ENCODE data around the gene CDH23. TPM values are rescaled to one million over a fixed set of nuclear protein-coding genes. Genes with fewer than 3 reads are reported as not detected.

Gene CDH23
- total RNA-seq, 1 experiment from 2014 or later, result 0.03 TPM

- in situ Hi-C loops (cut with HindIII; ENCODE audit: low pct_unique_long_range_greater_than_20kb, low sequenced_read_pairs), result no loop called here
- no peak for DNase-seq (ENCODE audit: low read depth)
Observed at GRCh38 chr10:71611709-71612422, 215.1 kb downstream of the CDH23 start.

GRCh38 chr10:71613261-71613777 is 216.6 kb downstream of the CDH23 start:
- in situ Hi-C loops (cut with HindIII; ENCODE audit: low pct_unique_long_range_greater_than_20kb, low sequenced_read_pairs), result no loop called here
- peak; percentile 12 for DNase-seq (ENCODE audit: low read depth)

- in situ Hi-C loops (cut with HindIII; ENCODE audit: low pct_unique_long_range_greater_than_20kb, low sequenced_read_pairs), result no loop called here
- DNase-seq (ENCODE audit: low read depth), result no peak
Observed at GRCh38 chr10:71613877-71614276, 217.2 kb downstream of the CDH23 start.

- in situ Hi-C loops (cut with HindIII; ENCODE audit: low pct_unique_long_range_greater_than_20kb, low sequenced_read_pairs), result no loop called here
- DNase-seq (ENCODE audit: low read depth), result no peak
Observed at GRCh38 chr10:71614946-71615345, 218.2 kb downstream of the CDH23 start.

GRCh38 chr10:71615538-71616329 is 219.0 kb downstream of the CDH23 start:
- no peak for DNase-seq (ENCODE audit: low read depth)

GRCh38 chr10:71616817-71617654 is 220.3 kb downstream of the CDH23 start:
- DNase-seq (ENCODE audit: low read depth), result no peak
- in situ Hi-C loops (cut with HindIII; ENCODE audit: low pct_unique_long_range_greater_than_20kb, low sequenced_read_pairs), result no loop called here

More at GRCh38 chr10:71615538-71616329, 219.0 kb downstream of the CDH23 start:
- in situ Hi-C loops (cut with HindIII; ENCODE audit: low pct_unique_long_range_greater_than_20kb, low sequenced_read_pairs), result no loop called here

GRCh38 chr10:71618176-71618575 is 221.5 kb downstream of the CDH23 start:
- in situ Hi-C loops (cut with HindIII; ENCODE audit: low pct_unique_long_range_greater_than_20kb, low sequenced_read_pairs), result no loop called here
- DNase-seq (ENCODE audit: low read depth), result no peak

GRCh38 chr10:71618598-71618997 is 221.9 kb downstream of the CDH23 start:
- in situ Hi-C loops (cut with HindIII; ENCODE audit: low pct_unique_long_range_greater_than_20kb, low sequenced_read_pairs), result no loop called here

GRCh38 chr10:71620642-71621041 is 223.9 kb downstream of the CDH23 start:
- in situ Hi-C loops (cut with HindIII; ENCODE audit: low pct_unique_long_range_greater_than_20kb, low sequenced_read_pairs), result no loop called here
- DNase-seq (ENCODE audit: low read depth), result no peak

More at GRCh38 chr10:71618598-71618997, 221.9 kb downstream of the CDH23 start:
- no peak for DNase-seq (ENCODE audit: low read depth)

- DNase-seq (ENCODE audit: low read depth), result no peak
- in situ Hi-C loops (cut with HindIII; ENCODE audit: low pct_unique_long_range_greater_than_20kb, low sequenced_read_pairs), result no loop called here
Observed at GRCh38 chr10:71621231-71622153, 224.8 kb downstream of the CDH23 start.

GRCh38 chr10:71622154-71622526 is 225.4 kb downstream of the CDH23 start:
- in situ Hi-C loops (cut with HindIII; ENCODE audit: low pct_unique_long_range_greater_than_20kb, low sequenced_read_pairs), result no loop called here
- DNase-seq (ENCODE audit: low read depth), result peak; percentile 48

- DNase-seq (ENCODE audit: low read depth), result no peak
Observed at GRCh38 chr10:71622616-71623015, 225.9 kb downstream of the CDH23 start.

GRCh38 chr10:71623098-71623985 is 226.6 kb downstream of the CDH23 start:
- no peak for DNase-seq (ENCODE audit: low read depth)
- in situ Hi-C loops (cut with HindIII; ENCODE audit: low pct_unique_long_range_greater_than_20kb, low sequenced_read_pairs), result no loop called here

More at GRCh38 chr10:71622616-71623015, 225.9 kb downstream of the CDH23 start:
- in situ Hi-C loops (cut with HindIII; ENCODE audit: low pct_unique_long_range_greater_than_20kb, low sequenced_read_pairs), result no loop called here

- in situ Hi-C loops (cut with HindIII; ENCODE audit: low pct_unique_long_range_greater_than_20kb, low sequenced_read_pairs), result no loop called here
- DNase-seq (ENCODE audit: low read depth), result no peak
Observed at GRCh38 chr10:71623986-71624291, 227.2 kb downstream of the CDH23 start.

GRCh38 chr10:71625445-71626175 is 228.9 kb downstream of the CDH23 start:
- in situ Hi-C loops (cut with HindIII; ENCODE audit: low pct_unique_long_range_greater_than_20kb, low sequenced_read_pairs), result no loop called here
- no peak for DNase-seq (ENCODE audit: low read depth)

- no peak for DNase-seq (ENCODE audit: low read depth)
- in situ Hi-C loops (cut with HindIII; ENCODE audit: low pct_unique_long_range_greater_than_20kb, low sequenced_read_pairs), result no loop called here
Observed at GRCh38 chr10:71627230-71627939, 230.7 kb downstream of the CDH23 start.

All from Caki2 (cell line).